Activated naive CD8-positive, alpha-beta T cell treated with anti-CD3 and anti-CD28 coated beads for 36 hours (primary cell): ENCODE data around the gene ANKRD9. TPM values are rescaled to one million over a fixed set of nuclear protein-coding genes. Genes with fewer than 3 reads are reported as not detected.

Source experiments
- DNase-seq: peaks from one replicate; pipeline ENCODE4 v3.0.0; 2021
- H3K27ac Mint-ChIP-seq: one replicate; pipeline ENCODE4 v1.8.0; 2022; ENCODE audit warnings: mild to moderate bottlenecking, moderate library complexity, mixed read lengths
- H3K27me3 Mint-ChIP-seq: one replicate; pipeline ENCODE4 v1.8.0; 2022; ENCODE audit warnings: mild to moderate bottlenecking, mixed read lengths
- H3K36me3 Mint-ChIP-seq: one replicate; pipeline ENCODE4 v1.8.0; 2021; ENCODE audit warnings: mild to moderate bottlenecking, mixed read lengths
- H3K4me1 Mint-ChIP-seq: one replicate; pipeline ENCODE4 v1.8.0; 2021; ENCODE audit warnings: mixed read lengths
- H3K4me3 Mint-ChIP-seq: one replicate; pipeline ENCODE4 v1.8.0; 2022; ENCODE audit warnings: mild to moderate bottlenecking, moderate library complexity, mixed read lengths
- H3K9me3 Mint-ChIP-seq: one replicate; pipeline ENCODE4 v1.8.0; 2022; ENCODE audit warnings: mixed read lengths
- total RNA-seq, 2 experiments: library from RNA; stranded (reverse); gene quantifications; one replicate each; pipeline ENCODE4 v1.2.3, GENCODE V29; 2021

The ANKRD9 gene
- total RNA-seq, 2 experiments from 2014 or later: 10.7 to 10.9 TPM

DNA sequence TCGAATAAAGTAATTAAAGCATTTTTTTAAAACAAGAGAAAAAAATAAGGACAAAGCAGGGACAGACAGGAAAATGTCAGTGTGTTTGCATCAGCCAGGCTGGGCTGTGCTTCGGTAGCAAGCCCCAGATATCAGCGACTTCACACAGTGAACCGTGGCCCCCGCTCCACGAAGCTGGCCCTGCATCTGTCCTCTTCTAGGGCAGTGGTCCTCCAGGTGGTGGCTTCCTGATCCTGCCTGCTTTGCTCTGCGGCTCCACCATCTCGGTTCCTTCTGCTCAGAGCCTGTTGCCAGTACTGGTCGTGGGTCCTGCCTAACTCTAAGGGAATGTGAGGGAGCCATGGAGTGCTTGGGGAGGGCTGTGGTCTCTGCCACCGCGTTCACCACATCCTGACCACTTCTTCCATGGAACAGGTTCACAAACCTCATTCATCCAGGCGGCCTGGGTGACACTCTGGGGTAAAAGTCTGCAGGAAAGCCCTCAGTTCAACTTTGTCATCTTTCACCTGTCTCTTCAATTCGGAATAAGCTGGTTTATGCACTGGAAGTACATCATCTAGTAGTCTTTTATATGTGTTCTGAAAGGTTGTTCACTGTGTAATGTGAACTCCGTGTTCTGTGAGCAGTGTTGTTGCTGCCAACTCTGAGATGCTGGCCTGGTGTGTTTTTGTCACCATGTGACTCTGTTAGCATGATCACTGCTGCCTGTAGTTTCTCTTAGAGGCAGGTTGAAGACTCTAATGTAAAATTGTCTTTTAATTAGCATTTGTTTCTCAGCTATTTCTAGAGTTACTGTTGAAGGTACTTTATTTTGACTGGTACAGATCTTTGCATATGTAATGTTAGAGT lies 47.9 kb downstream of the ANKRD9 start:
- no peak overlapping the region for H3K4me3 Mint-ChIP-seq
- no peak overlapping the region for H3K27ac Mint-ChIP-seq
- no peak for DNase-seq
- peaks cover 1% of the 10 kb centered on the region for H3K36me3 Mint-ChIP-seq
- no peaks in the 10 kb centered on the region for H3K27me3 Mint-ChIP-seq
- peaks cover 4% of the 10 kb centered on the region for H3K4me1 Mint-ChIP-seq
- no peaks in the 10 kb centered on the region for H3K9me3 Mint-ChIP-seq

DNA sequence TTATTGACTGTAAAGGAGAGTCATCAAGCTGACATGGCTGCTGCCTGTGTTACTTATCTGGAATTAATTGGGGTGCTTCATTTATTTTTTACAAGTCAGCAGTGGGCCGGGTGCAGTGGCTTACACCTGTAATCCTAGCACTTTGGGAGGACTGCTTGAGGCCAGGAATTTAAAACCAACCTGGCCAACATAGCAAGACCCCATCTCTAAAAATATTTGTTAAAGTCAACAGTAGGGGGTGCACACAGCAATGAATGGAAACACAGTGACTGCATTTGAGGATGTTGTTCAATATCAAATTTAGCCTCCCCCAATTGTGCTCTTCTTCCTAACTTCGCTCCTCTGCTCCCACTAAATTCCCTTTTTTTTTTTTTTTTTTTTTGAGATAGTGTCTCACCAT lies 52.1 kb downstream of the ANKRD9 start:
- Mint-ChIP-seq H3K27ac (no peak overlapping the region), H3K36me3 (peaks cover 1% of the 10 kb centered on the region), H3K4me1 (peaks cover 4% of the 10 kb centered on the region), H3K27me3 (no peaks in the 10 kb centered on the region), H3K9me3 (no peaks in the 10 kb centered on the region), H3K4me3 (no peak overlapping the region)
- DNase-seq: no peak

DNA sequence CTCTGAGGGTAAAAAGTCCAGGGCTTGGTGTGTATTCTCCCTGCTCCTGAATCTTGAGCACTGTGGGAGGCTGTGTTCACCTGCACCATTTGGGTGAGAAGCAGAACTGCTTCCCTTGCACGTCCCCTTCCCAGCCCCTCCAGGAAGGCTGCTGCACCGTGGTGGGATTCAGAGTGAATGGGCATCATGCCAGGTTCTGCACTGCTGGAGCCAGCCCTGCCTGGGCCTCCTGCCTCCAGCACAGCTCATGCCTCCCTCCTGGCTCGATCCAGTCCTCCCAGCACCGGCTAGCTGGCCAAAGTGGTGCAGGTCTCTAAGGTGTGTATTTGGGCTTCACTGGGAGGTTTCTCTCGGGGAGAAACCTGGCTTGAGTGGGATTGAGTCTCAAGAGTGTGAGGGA lies 54.9 kb downstream of the ANKRD9 start:
- no peak overlapping the region for H3K27ac Mint-ChIP-seq
- H3K36me3 Mint-ChIP-seq: peaks cover 1% of the 10 kb centered on the region
- H3K27me3 Mint-ChIP-seq: no peaks in the 10 kb centered on the region
- no peaks in the 10 kb centered on the region for H3K4me1 Mint-ChIP-seq
- DNase-seq: no peak
- no peak overlapping the region for H3K4me3 Mint-ChIP-seq
- H3K9me3 Mint-ChIP-seq: no peaks in the 10 kb centered on the region

DNA sequence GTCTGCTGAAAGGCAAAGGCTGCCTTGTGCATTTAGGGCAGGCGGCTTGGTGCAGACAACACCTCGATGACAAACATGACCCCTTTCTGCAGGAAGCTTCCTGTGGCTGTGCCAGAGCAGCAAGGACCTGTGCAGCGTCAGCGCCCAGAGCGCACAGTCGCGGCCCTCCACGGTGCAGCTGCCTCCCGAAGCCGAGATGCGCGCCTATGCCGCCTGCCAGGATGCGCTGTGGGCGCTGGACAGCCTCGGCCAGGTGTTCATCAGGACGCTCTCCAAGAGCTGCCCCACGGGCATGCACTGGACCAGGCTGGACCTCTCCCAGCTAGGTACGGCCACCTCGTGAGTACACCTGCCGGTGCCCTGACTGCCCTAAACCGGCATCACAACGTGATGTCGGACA lies 57.3 kb downstream of the ANKRD9 start:
- Mint-ChIP-seq H3K9me3 (no peaks in the 10 kb centered on the region), H3K27me3 (no peaks in the 10 kb centered on the region), H3K4me1 (no peaks in the 10 kb centered on the region), H3K36me3 (no peaks in the 10 kb centered on the region), H3K4me3 (no peak overlapping the region), H3K27ac (no peak overlapping the region)
- DNase-seq: no peak

Other genes starting within 250 kb of the ANKRD9 start
- gene MOK, start 204.6 kb downstream of the ANKRD9 start, total RNA-seq: 1 to 10 TPM; 6.5 to 7.4 TPM
- 10 to 100 TPM; 12.9 TPM for gene ZNF839, start 190.0 kb downstream of the ANKRD9 start, total RNA-seq
- 10 to 100 TPM; 59.2 to 61.8 TPM for gene CINP, start 146.9 kb downstream of the ANKRD9 start, total RNA-seq
- gene TECPR2, start 146.8 kb downstream of the ANKRD9 start, total RNA-seq: 1 to 10 TPM; 4.8 to 5.7 TPM
- 10 to 100 TPM; 14.7 to 16.2 TPM for gene RCOR1, start 82.9 kb upstream of the ANKRD9 start, total RNA-seq